ENCODE data around the gene CHRND. TPM values are rescaled to one million over a fixed set of nuclear protein-coding genes. Genes with fewer than 3 reads are reported as not detected.
A peak's percentile ranks its signal among the peaks of the same experiment; 100 is the strongest.

CHRND gene
- total and polyA plus RNA-seq, 2 experiments from 2014 or later: 0.10 to 0.11 TPM

- no peak overlapping the region for H3K4me3 Mint-ChIP-seq
- Histone ChIP-seq H3K79me2 (replicated peaks; ENCODE audit: insufficient read depth) (no peaks in the 10 kb centered on the region), H4K20me1 (replicated peaks; ENCODE audit: insufficient read depth) (no peaks in the 10 kb centered on the region), H3K9me2 (ENCODE audit: insufficient read depth) (no peaks in the 10 kb centered on the region), H3K4me1 (ENCODE audit: insufficient read depth) (no peaks in the 10 kb centered on the region), H2AFZ (no peak overlapping the region), H3K27ac (ENCODE audit: low read depth) (no peak overlapping the region), H3K4me3 (no peak overlapping the region), H3K27me3 (ENCODE audit: insufficient read depth) (0 out of 2 replicates have a peak, but pooled peaks cover 5% of the 10 kb centered on the region), H3K4me2 (no peak overlapping the region), H3K36me3 (ENCODE audit: insufficient read depth) (no peaks in the 10 kb centered on the region), H3F3A (replicated peaks; ENCODE audit: low read depth) (no peaks in the 10 kb centered on the region)
- no peak for ATAC-seq
- H3K36me3 Mint-ChIP-seq (ENCODE audit: low read depth): no peaks in the 10 kb centered on the region
- no peaks in the 10 kb centered on the region for H3K9me3 Mint-ChIP-seq
- no peak for TF ChIP-seq REST (IDR thresholded peaks at IDR 0.05; ENCODE audit: unreplicated experiment)
- no peak for TF ChIP-seq CTCF (conservative IDR thresholded peaks at IDR 0.05; ENCODE audit: low read depth in 2 of 2)
- no peak for TF ChIP-seq STAT1 (IDR thresholded peaks at IDR 0.05; ENCODE audit: unreplicated experiment)
- no peak for TF ChIP-seq NANOG (IDR thresholded peaks at IDR 0.05; ENCODE audit: borderline replicate concordance)
- no peak for TF ChIP-seq CREB1 (CRISPR knock-in tag; IDR thresholded peaks at IDR 0.05; ENCODE audit: low read depth)
- TF ChIP-seq ETS1 (IDR thresholded peaks at IDR 0.05): no peak
- DNase-seq (ENCODE audit: low spot score): no peak
- H3K27me3 Mint-ChIP-seq (ENCODE audit: insufficient read depth, low read depth, poor library complexity): peaks cover 10% of the 10 kb centered on the region
- no peak overlapping the region for H3K27ac Mint-ChIP-seq
- H3K4me1 Mint-ChIP-seq: peaks cover 5% of the 10 kb centered on the region; the same call in 2 of the 3 replicates
Measured at GRCh38 chr2:232476791-232477190, 49.2 kb upstream of the CHRND start.

- Mint-ChIP-seq H3K4me1 (peaks cover 5% of the 10 kb centered on the region; the same call in 2 of the 3 replicates), H3K36me3 (ENCODE audit: low read depth) (no peaks in the 10 kb centered on the region), H3K9me3 (no peaks in the 10 kb centered on the region), H3K27ac (no peak overlapping the region), H3K27me3 (ENCODE audit: insufficient read depth, low read depth, poor library complexity) (peaks cover 14% of the 10 kb centered on the region), H3K4me3 (no peak overlapping the region)
- DNase-seq (ENCODE audit: low spot score) (no peak), ATAC-seq (peak; percentile 11; the same call in 1 of the 3 replicates)
- H3K27ac ChIP-seq (ENCODE audit: low read depth): no peak overlapping the region
- H3K9me2 ChIP-seq (ENCODE audit: insufficient read depth): no peaks in the 10 kb centered on the region
- H3K4me1 ChIP-seq (ENCODE audit: insufficient read depth): no peaks in the 10 kb centered on the region
- 0 out of 2 replicates have a peak, but pooled peaks cover 5% of the 10 kb centered on the region for H3K27me3 ChIP-seq (ENCODE audit: insufficient read depth)
- H3K4me2 ChIP-seq: no peak overlapping the region
- no peak overlapping the region for H2AFZ ChIP-seq
- no peak overlapping the region for H3K4me3 ChIP-seq
- H3K36me3 ChIP-seq (ENCODE audit: insufficient read depth): no peaks in the 10 kb centered on the region
- H3K79me2 ChIP-seq (replicated peaks; ENCODE audit: insufficient read depth): no peaks in the 10 kb centered on the region
- H4K20me1 ChIP-seq (replicated peaks; ENCODE audit: insufficient read depth): no peaks in the 10 kb centered on the region
- H3F3A ChIP-seq (replicated peaks; ENCODE audit: low read depth): no peaks in the 10 kb centered on the region
- TF ChIP-seq REST (IDR thresholded peaks at IDR 0.05; ENCODE audit: unreplicated experiment) (no peak), EZH2 (IDR thresholded peaks at IDR 0.05; ENCODE audit: low read depth, unreplicated experiment) (no peak)
Measured at GRCh38 chr2:232477751-232478510, 48.0 kb upstream of the CHRND start.

Measured in GM23338 (cell line).